ENCODE data around the gene KCTD7.
"Not testable (repeated sequence)": the region's sequence is repeated elsewhere in the genome, so short reads cannot be mapped to it uniquely, and the experiment has no call there.

Gene KCTD7

DNA sequence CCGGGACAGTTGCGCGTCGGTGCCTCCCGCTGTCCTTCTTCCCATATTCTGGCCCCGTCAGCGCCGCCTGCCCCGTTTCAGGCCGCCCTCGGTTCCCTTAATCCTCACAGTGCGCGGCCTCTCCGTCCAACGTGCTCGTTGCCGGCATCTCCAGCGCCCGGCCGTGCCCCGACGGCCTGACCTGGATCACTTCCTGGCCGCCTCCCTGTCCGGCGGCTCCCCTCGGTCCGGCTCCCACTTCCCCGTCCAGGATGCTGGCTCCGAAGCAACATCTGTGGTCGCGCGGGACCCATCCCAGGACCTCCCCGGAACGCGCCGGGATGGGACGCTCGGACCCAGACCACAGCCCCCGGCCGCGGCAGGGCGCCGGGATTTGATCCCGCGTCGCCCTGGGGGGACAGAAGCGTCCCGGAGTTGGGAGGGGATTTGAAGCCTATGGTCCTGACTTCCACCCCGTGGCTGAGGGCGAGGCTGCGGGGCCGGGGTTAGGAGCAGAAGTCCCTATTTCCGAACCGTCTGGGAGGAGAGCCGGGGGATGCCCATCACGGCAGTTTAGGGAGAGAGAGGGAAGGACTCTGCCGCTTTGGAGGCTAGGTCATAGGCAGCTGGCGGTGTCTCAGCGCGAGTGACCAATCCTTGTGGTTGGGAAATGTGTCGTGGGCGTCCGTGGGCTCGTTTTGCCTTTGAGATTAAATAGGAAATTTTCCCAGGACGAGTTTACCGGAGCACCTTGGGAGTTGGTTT is 53.8 kb downstream of the KCTD7 start:
- DNase-seq (ENCODE audit: low read depth), result no peak

DNA sequence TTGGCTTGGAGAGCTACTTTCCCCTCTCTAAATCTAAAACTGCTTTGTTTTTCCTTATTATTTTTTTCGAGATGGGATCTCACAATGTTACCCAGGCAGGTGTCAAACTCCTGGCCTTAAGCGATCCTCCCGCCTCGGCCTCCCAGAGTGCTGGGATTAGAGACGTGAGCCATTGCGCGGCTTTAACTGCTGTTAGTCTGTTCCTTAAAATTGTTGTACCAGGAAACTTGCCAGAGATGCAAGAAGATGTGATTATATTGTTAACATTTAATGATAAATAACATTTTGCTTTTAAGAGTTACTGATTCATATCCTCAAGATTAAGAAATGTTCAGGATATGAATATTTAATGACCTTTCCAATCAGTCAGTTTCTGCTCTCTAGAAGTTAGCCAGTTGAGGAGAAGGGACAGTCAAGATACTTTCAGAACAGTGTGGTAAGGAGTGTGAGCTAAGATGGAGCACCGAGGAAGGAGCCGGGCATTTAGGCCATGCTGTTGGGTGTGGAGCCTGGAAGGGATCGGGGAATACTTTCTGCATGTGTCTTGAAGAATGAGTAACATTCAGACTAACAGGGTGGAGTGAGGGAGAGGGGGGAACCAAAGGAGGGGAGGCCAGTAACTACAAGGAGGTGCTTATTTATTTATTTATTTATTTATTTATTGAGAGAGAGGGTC is 54.6 kb downstream of the KCTD7 start:
- DNase-seq (ENCODE audit: low read depth), result not testable (repeated sequence)

- DNase-seq (ENCODE audit: low read depth), result no peak
Observed at GRCh38 chr7:66683770-66684123, 55.1 kb downstream of the KCTD7 start.

- not testable (repeated sequence) for DNase-seq (ENCODE audit: low read depth)
Observed at GRCh38 chr7:66685663-66686062, 57.0 kb downstream of the KCTD7 start.

DNA sequence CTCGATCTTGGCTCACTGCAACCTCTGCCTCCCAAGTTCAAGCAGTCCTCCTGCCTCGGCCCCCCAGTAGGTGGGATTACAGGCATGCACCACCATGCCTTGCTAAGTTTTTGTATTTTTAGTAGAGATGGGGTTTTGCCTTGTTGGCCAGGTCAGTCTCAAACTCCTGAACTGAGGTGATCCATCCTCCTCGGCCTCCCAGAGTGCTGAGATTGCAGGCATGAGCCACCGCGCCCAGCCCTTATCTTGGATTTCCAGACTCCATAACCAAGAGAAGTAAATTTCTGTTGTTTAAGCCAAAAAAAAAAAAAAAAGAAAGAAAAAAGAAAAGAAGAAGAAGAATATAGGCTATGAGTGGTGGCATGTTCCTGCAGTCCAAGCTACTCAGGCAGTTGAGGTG is 58.5 kb downstream of the KCTD7 start:
- DNase-seq (ENCODE audit: low read depth), result no peak

DNA sequence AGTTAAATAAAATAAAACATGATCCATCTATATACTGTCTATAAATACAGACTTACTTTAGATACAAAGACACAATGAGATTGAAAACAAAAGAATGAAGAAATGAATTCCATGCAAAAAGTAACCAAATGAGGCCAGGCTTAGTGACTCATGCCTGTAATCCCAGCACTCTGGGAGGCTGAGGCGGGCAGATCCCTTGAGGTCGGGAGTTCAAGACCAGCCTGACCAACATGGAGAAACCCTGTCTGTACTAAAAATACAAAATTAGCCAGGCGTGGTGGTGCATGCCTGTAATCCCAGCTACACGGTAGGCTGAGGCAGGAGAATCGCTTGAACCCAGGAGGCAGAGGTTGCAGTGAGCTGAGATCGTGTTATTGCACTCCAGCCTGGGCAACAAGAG is 59.0 kb downstream of the KCTD7 start:
- DNase-seq (ENCODE audit: low read depth), result not testable (repeated sequence)

DNA sequence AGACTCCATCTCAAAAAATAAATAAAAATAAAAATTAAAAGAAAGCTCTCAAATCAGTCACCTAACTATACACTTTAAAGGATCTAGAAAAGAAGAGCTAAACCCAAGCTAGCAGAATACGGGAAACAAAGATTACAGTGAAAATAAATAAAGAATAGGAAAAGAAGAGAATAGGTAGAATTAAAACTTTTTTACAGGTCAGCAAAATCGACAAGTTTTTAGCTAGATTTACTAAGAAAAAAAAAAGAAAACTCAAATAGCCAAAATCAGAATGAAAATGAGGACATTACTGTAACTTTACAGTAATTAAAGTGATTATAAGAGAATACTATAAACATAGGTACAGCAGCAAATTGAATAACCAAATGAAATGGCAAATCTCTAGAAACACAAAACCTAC is 60.4 kb downstream of the KCTD7 start:
- DNase-seq (ENCODE audit: low read depth), result no peak

- no peak for DNase-seq (ENCODE audit: low read depth)
Observed at GRCh38 chr7:66693331-66693730, 64.7 kb downstream of the KCTD7 start.

Data from activated T-helper 1 cell treated with Interleukin-2 at 50 U/mL for 16 hours (primary cell).